GM18526 (cell line): ENCODE measurements around the gene TTN.

Experiments
- POLR2A ChIP-seq: IDR thresholded peaks from 3 replicates; pipeline ENCODE4 v1.6.1; 2011; ENCODE audit not compliant: insufficient read length; ENCODE audit errors: extremely low read depth

Gene TTN

GRCh38 chr2:178807227-178808008 is at the start of gene TTN:
Gene TTN (minus strand): TSS chr2:178807423. CDS start chr2:178804642, 2,781 bp downstream.
- TF ChIP-seq POLR2A, result no peak

GRCh38 chr2:178855151-178855550 is 47.9 kb upstream of the TTN start:
- TF ChIP-seq POLR2A, result no peak

GRCh38 chr2:178848335-178848734 is 41.1 kb upstream of the TTN start:
- no peak for TF ChIP-seq POLR2A

GRCh38 chr2:178846458-178846802 is 39.2 kb upstream of the TTN start:
- TF ChIP-seq POLR2A, result no peak

DNA sequence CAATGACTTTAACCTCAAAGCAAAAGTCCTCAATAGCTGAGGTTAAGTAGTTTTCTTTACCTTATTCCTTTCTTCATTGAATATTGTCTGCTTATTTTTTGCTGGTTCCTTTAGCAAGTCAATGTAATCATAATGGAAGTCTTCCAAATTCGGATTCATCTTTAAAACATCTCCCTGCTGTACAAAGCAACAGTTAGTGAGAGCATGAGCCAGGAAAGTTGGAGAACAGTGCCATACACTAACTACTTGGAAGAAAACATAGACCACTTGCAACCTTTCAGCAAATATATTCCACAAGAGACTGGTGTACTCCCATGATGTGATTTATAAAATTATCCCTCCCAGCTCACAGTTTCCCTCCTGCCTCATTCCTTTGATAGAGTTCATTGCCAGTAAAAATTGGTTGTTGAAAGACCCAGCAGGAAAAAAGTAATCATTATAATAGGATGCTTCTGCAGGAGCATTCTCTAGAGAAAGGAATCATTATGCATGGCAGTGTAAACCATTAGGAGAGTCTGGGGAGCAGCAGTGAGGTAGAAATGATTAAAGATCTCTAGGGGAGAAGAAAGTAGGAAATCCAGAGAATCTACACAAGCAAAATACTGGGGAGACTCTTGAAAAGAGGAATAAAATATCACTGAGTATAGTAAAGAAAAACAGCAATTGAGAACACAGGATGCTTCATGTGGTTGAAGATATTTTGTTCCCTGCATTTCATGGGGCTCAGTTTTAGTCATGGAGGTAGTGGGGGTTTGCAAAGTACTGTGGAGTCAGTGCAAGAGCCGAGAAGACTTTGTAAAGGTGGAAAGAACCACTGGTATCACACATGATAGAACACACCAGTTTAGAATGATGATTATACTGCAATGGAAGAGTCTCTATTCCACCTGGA is 38.6 kb upstream of the TTN start:
- TF ChIP-seq POLR2A, result no peak

- no peak for TF ChIP-seq POLR2A
Observed at GRCh38 chr2:178844701-178845100, 37.5 kb upstream of the TTN start.

- no peak for TF ChIP-seq POLR2A
Observed at GRCh38 chr2:178844269-178844668, 37.0 kb upstream of the TTN start.

GRCh38 chr2:178843697-178844096 is 36.5 kb upstream of the TTN start:
- no peak for TF ChIP-seq POLR2A

GRCh38 chr2:178836807-178837206 is 29.6 kb upstream of the TTN start:
- no peak for TF ChIP-seq POLR2A

DNA sequence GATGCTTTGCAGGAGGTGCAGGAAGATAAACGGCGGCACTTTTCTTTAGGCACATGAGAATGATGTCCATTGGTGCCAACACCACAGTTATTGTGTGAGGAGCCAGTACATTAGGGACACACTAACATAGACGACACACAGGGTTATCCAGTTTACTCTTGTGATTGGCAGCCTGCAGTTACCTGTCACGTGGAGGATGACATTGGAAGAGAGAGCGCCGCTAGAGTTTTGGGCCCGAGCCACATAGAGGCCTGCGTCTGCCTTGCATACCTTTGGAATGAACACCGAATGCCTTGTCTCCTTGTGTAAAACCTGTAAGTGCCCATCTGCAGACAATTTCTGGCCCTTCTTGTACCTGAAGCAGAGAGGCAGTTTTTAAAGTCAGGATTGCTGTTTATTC is 26.9 kb upstream of the TTN start:
- TF ChIP-seq POLR2A, result no peak

- TF ChIP-seq POLR2A, result no peak
Observed at GRCh38 chr2:178833382-178833781, 26.2 kb upstream of the TTN start.

- no peak for TF ChIP-seq POLR2A
Observed at GRCh38 chr2:178830451-178830850, 23.2 kb upstream of the TTN start.

DNA sequence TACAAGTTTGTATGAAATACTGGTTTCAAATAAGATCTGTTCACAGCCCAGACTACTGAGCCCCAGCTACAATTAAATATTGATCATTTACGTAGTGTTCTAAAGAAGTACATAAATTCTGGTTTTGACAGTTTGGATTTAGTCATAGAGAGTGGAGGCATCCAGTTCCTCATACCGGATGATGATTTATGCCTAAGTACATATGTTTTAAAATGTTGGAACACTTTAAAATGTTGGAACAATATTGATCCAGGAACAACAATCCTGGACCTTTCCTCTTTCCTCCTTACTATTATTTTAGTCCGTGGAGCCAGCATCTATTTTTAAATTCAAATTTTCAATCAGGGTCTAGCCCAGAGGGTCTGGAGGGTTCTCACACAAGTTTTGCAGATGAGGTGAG is 22.8 kb upstream of the TTN start:
- TF ChIP-seq POLR2A, result no peak

GRCh38 chr2:178829299-178829960 is 22.2 kb upstream of the TTN start:
- TF ChIP-seq POLR2A, result no peak

- TF ChIP-seq POLR2A, result no peak
Observed at GRCh38 chr2:178828486-178828881, 21.3 kb upstream of the TTN start.

GRCh38 chr2:178827739-178828485 is 20.7 kb upstream of the TTN start:
- no peak for TF ChIP-seq POLR2A

GRCh38 chr2:178827111-178827510 is 19.9 kb upstream of the TTN start:
- no peak for TF ChIP-seq POLR2A
